ENCODE measurements around the gene DRG1.
"Not testable (repeated sequence)": the region's sequence is repeated elsewhere in the genome, so short reads cannot be mapped to it uniquely, and the experiment has no call there.

Gene DRG1

GRCh38 chr22:31443516-31443915 lies 44.1 kb downstream of the DRG1 start:
- DNase-seq, result no peak

- DNase-seq, result no peak
These were observed 46.2 kb downstream of the DRG1 start for GRCh38 chr22:31445642-31446041.

GRCh38 chr22:31446208-31446607 lies 46.8 kb downstream of the DRG1 start:
- no peak for DNase-seq

GRCh38 chr22:31446767-31447166 lies 47.4 kb downstream of the DRG1 start:
- no peak for DNase-seq

GRCh38 chr22:31447337-31447736 lies 47.9 kb downstream of the DRG1 start:
- DNase-seq, result no peak

- DNase-seq, result no peak
These were observed 49.0 kb downstream of the DRG1 start for GRCh38 chr22:31448382-31448781.

- no peak for DNase-seq
These were observed 50.1 kb downstream of the DRG1 start for GRCh38 chr22:31449506-31449905.

- no peak for DNase-seq
These were observed 52.5 kb downstream of the DRG1 start for GRCh38 chr22:31451709-31452571.

- DNase-seq, result no peak
These were observed 62.3 kb downstream of the DRG1 start for GRCh38 chr22:31461699-31462098.

GRCh38 chr22:31465307-31465706 lies 65.9 kb downstream of the DRG1 start:
- DNase-seq, result no peak

- DNase-seq, result no peak
These were observed 75.3 kb downstream of the DRG1 start for GRCh38 chr22:31474743-31475142.

- no peak for DNase-seq
These were observed 76.4 kb downstream of the DRG1 start for GRCh38 chr22:31475800-31476199.

- DNase-seq, result no peak
These were observed 77.9 kb downstream of the DRG1 start for GRCh38 chr22:31477329-31477728.

- no peak for DNase-seq
These were observed 81.7 kb downstream of the DRG1 start for GRCh38 chr22:31481129-31481528.

- DNase-seq, result not testable (repeated sequence)
These were observed 83.1 kb downstream of the DRG1 start for GRCh38 chr22:31482470-31482869.
